ENCODE measurements around the gene RIMS3.
A peak's percentile ranks its signal among the peaks of the same experiment; 100 is the strongest.
"Not testable (repeated sequence)": the region's sequence is repeated elsewhere in the genome, so short reads cannot be mapped to it uniquely, and the experiment has no call there.

Gene RIMS3

GRCh38 chr1:40665335-40666171 lies at the start of gene RIMS3:
RIMS3 (minus strand) TSS chr1:40665682; CDS start chr1:40641925, 23,757 bp downstream.
- DNase-seq (ENCODE audit: low spot score): peak; percentile 80

- no peak for DNase-seq (ENCODE audit: low spot score)
These were observed 47.5 kb upstream of the RIMS3 start for GRCh38 chr1:40712997-40713396.

- no peak for DNase-seq (ENCODE audit: low spot score)
These were observed 47.0 kb upstream of the RIMS3 start for GRCh38 chr1:40712405-40712944.

GRCh38 chr1:40711465-40712404 lies 46.3 kb upstream of the RIMS3 start:
- no peak for DNase-seq (ENCODE audit: low spot score)

DNA sequence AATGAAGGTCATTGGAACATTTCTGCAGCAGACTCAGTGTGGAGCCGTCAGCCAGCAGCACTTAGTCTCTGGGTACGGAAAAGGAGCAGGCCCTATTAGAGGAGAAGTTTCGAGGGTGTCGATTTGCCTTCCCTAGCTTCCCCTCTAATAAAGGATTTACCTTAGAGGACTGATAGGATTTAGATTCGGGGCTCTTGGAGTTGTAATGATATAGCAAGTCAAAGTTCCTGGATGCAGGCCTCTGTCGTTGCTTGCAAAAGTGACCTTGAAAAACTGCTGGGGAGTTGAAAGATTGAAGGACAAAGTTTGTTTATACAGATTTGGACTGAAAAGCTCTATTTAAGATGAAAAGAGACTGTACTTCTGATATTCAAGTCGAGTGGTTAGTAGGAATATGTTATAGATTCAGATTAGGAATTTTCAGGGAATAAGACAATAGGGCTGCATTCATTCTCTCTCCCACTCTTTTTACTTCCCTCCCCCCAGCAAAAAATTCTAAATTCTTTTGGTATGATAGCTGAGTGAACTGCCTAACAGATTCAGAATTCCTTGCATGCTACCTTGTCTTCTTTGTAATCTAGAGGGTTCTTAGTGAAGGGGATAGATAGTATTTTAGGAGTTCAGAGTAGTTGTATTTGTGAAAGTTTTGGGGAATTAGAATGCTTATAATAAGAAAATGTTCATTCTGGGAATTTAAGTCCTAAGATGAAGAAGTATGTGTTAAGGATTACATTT lies 45.3 kb upstream of the RIMS3 start:
- DNase-seq (ENCODE audit: low spot score): no peak

GRCh38 chr1:40709802-40710278 lies 44.4 kb upstream of the RIMS3 start:
- DNase-seq (ENCODE audit: low spot score): no peak

DNA sequence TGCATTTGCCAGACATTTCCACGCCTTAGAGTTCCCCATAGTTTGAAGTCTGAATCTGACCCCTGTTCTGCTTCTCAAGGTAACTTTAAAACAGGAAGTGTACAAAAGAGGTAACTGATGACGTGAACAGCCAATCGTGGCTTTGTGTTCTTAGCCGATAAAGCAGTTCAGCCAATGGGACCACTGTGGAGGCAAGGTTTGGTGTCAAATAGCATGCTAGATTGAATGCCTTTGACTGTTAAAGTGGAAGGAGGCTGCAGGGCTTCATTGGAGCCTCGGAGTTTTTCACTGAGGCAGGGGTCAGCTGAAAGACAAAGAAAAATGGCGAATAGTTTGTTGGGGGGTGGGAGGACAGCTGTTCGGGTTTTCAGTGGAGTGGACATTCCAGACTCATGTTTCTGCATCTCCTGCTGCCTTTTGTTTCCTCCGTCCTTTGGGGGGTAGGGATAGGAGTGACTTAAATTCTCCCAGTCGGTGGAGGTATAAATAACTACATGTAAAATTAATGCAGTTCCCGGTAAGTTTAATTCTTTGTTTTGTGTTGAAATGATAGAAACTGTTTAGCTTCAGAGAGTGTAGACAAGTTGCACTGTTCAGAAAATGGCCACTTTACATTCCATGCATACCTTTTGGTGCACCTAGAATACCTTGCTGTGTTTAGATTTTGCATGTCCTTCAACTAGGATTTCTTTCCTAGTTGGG lies 43.8 kb upstream of the RIMS3 start:
- peak; percentile 84 for DNase-seq (ENCODE audit: low spot score)

DNA sequence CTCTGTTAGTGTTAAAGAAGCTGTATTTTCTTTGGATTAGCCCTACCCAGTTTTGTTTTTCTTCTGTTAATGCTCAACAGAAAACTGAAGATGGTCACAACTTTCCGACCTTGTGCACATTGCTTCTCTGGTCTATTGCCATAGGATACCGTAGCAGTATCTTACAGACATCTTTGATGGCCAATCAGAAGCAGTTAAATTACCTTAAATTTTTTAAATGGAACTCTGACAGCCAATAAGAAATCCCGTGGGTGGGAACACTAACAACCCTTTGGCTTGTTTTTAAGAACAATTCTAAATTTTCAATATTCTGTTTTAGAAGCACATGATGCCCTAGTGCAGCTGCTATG lies 43.2 kb upstream of the RIMS3 start:
- no peak for DNase-seq (ENCODE audit: low spot score)

DNA sequence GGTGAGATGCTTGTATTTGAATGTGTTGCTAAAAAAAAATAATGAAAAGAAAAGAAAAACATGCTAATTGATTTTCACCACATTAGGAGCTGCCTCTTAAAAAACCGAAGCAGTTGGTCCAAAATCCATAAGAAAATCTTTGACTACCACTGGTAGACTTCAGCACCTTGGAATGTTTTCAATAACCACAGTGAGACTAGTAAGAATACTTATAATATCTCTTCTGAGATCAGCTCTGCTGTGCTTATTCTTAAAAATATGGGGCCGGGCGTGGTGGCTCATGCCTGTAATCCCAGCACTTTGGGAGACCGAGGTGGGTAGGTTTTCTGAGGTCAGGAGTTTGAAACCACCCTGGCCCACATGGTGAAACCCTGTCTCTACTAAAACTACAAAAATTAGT lies 41.1 kb upstream of the RIMS3 start:
- no peak for DNase-seq (ENCODE audit: low spot score)

DNA sequence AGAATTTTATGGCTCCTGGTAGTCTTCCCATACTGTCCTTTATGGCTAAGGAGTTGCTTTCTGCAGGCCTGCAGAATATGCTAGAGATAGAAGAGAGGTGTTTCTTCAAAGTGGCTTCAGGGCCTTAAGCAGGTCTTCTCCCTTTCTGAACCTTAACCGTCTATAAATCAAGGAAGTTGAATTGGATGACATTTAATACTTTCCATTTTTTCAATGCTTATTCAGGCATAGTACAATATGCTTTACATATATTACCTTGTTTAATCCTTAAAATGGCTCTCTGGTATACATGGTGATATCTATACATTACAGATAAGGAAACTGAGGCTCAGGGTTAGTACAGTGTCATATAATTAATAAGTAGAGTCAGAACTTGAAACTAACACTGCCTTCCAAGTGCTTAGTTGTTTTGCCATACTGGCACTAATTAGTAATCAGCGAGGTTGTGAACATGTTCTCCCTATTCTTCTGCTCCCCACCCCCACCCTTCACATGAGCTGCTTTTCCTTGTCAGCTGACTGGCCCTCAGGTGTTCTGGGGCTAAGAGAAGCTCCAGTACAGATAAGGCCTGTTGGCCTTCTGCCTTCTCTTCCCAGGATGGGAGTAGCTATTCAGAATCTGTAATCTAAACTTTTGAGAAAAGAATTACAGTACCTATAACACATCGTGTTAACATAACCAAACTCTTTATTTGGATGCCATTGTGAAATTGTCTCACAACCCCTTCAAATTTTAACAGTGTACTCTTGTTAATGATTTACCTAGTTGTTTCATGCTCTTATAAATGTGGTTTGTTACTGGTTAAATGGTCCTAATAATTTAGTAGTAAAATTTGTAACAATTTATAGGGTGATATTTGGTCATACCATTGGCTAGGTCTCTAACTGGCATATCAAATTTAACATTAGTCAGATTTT lies 39.6 kb upstream of the RIMS3 start:
- no peak for DNase-seq (ENCODE audit: low spot score)

- no peak for DNase-seq (ENCODE audit: low spot score)
These were observed 37.8 kb upstream of the RIMS3 start for GRCh38 chr1:40703316-40703715.

GRCh38 chr1:40702810-40703209 lies 37.3 kb upstream of the RIMS3 start:
- DNase-seq (ENCODE audit: low spot score): not testable (repeated sequence)

- no peak for DNase-seq (ENCODE audit: low spot score)
These were observed 36.2 kb upstream of the RIMS3 start for GRCh38 chr1:40701684-40702083.

GRCh38 chr1:40699787-40700186 lies 34.3 kb upstream of the RIMS3 start:
- DNase-seq (ENCODE audit: low spot score): no peak

- no peak for DNase-seq (ENCODE audit: low spot score)
These were observed 32.0 kb upstream of the RIMS3 start for GRCh38 chr1:40697436-40697835.

DNA sequence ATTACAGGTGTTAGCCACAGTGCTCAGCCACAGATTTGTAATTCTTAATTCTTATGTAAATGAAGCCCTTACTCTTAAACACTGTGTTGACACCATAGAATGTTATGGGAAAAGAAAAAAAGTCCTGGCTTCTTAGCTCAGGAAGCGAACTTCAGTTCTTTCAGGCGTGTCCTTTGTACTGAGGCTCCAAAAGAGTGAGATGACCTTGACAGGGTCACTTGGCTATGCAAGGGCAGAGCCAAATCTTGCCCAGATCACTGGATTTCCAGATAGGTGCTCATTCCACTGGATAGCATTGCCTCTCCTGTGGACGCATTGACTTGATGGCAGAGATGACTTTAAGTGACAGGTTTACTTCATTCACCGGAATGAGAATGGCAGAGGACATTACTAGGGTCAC lies 30.8 kb upstream of the RIMS3 start:
- DNase-seq (ENCODE audit: low spot score): no peak

- no peak for DNase-seq (ENCODE audit: low spot score)
These were observed 28.9 kb upstream of the RIMS3 start for GRCh38 chr1:40694353-40694874.

DNA sequence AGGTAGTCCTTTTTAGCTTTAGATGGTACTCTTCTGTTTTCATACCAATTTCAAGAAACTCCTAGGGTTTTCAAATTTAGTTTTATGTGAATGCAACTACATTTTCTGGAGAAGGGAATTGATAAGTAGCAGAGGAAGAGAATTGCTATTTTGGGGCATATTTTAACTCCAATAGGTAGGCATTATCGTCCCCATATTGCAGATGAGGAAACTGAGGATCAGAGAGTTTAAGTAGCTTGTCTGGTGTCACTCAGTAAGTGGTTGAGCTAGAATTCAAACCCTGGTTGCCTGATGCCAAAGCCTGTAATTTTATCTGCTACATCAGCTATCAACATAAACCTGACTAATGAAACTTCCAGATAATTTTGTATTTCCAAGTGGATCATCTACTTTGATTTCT lies 27.9 kb upstream of the RIMS3 start:
- DNase-seq (ENCODE audit: low spot score): no peak

- DNase-seq (ENCODE audit: low spot score): no peak
These were observed 27.0 kb upstream of the RIMS3 start for GRCh38 chr1:40692429-40692895.

Data from left forelimb (tissue), 1 donor.